ENCODE data around the gene SLC6A2.

SLC6A2 gene

DNA sequence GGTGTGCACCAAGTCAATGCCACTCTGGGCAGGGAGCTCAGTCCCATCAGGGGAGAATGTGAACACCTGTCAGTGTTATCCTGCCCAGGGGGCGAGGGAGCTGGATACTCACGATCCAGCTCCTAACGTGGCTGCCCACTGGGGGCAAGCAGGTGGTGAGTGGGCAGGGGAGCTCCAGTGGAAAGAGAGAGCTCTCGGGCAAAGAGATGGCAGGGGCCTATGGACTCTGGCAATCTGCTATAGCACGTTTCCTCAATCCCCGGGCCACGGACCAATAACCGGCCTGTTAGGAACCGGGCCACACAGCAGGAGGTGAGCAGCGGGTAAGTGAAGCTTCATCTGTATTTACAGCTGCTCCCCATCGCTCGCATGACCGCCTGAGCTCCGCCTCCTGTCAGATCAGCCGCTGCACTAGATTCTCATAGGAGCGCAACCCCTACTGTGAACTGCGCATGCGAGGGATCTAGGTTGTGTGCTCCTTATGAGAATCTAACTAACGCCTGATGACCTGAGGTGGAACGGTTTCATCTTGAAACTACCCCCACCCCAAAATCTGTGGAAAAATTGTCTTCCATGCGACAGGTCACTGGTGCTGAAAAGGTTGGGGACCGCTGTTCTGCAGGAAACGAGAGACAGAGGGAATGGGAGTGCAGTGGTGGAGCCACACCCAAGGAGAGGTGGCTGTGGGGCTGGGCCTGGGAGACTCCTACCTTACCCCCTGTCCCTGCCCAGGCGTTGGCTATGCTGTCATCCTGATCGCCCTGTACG is 15.6 kb downstream of the SLC6A2 start:
- DNase-seq (ENCODE audit: low read depth in 2 of 2): no peak

DNA sequence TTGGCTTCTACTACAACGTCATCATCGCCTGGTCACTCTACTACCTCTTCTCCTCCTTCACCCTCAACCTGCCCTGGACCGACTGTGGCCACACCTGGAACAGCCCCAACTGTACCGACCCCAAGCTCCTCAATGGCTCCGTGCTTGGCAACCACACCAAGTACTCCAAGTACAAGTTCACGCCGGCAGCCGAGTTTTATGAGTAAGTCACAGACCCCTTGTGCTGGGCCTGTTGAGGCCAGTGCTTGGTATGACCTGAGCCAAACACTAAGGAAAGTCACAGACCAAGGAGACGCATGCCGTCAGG is 16.1 kb downstream of the SLC6A2 start:
- no peak for DNase-seq (ENCODE audit: low read depth in 2 of 2)

- no peak for DNase-seq (ENCODE audit: low read depth in 2 of 2)
Measured at GRCh38 chr16:55672471-55672870, 16.7 kb downstream of the SLC6A2 start.

DNA sequence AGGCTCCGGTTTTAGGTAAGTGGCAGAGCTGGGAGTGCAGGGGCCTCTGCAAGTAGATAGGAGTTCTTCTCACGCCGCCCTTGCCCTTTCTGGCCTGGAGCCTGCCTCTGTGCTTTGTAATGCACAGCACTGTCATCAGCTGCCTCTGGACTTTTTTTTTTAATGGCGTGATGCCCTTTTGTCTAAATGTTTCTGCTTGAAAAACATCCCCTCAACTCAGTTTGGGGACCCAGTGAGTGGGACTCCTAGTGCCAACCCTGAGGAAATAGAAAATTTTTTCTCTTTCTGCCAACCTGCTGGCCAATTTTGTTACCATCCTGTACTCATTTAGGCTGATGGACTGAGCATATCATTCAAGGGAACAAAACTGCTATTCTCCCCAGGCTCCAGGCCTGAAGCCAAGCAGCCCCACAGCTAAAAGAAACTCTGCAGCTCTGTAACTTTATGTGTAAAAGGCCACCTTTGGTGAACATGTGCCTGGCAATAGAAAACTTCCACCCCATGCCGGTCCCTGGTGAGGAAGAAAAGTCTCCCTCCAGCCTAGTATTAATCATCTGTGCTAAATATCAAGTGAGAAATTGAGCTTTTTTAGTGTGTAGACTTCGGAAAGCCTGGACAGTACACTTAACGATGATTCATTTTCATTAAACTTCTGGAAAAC is 22.5 kb downstream of the SLC6A2 start:
- DNase-seq (ENCODE audit: low read depth in 2 of 2): no peak

- DNase-seq (ENCODE audit: low read depth in 2 of 2): no peak
Measured at GRCh38 chr16:55682086-55682485, 26.3 kb downstream of the SLC6A2 start.

DNA sequence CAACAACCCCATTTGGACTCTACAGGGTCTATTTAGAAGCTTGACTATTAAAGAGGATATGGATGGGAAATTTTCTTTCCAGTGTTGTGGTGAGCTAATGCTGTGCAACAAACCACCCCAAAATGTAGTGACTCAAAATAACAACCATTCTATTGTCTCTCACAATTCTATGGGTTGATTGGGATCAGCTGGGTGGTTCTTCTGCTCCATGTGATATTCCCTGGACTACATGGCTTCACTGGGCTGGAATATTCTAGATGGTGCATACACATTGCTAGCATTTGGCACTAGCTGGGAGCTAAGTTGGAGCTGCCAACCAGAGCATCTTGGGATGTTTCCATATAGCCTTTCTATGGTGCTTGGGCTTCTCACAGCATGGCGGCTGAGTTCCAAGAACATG is 30.2 kb downstream of the SLC6A2 start:
- no peak for DNase-seq (ENCODE audit: low read depth in 2 of 2)

DNA sequence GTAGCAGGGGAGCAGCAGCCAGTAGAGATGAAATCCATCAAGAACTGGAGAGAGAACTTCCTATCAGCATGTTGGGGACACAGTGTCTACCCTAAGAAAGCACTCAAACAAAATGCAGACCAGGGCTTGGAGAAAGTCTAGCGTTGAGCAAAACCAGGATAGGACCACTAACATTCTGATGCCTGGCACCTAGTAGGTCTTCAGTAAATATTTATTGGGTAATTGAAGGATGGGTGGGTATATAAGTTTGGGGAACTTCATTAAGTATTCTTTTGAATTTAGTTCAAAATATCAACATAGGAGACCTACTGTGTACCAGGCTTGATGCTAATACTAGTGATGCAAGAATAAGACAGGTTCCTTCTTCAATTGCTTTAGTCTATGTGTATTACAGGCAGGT is 30.9 kb downstream of the SLC6A2 start:
- DNase-seq (ENCODE audit: low read depth in 2 of 2): no peak

GRCh38 chr16:55687802-55688201 is 32.0 kb downstream of the SLC6A2 start:
- DNase-seq (ENCODE audit: low read depth in 2 of 2): no peak

DNA sequence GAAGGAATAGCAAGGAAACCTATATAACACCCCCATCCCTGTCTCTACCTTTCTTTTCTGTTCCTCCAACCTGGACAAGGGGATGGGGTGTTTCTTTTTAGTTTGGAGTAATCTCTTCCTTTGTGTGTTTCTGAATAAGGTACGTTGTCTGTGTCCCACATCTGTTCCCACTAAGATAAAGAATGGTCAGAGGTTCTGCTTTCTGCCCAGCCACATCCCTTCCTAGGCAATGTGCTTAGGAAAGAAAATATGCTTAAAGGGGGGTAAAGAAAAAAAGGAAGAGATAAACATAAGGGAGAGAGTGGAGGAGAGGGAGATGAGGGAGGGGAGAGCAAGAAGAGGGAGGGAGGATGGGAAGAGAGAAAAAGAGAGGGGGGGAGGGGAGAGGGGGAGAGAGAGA is 35.1 kb downstream of the SLC6A2 start:
- DNase-seq (ENCODE audit: low read depth in 2 of 2): no peak

- DNase-seq (ENCODE audit: low read depth in 2 of 2): no peak
Measured at GRCh38 chr16:55691771-55692170, 36.0 kb downstream of the SLC6A2 start.

DNA sequence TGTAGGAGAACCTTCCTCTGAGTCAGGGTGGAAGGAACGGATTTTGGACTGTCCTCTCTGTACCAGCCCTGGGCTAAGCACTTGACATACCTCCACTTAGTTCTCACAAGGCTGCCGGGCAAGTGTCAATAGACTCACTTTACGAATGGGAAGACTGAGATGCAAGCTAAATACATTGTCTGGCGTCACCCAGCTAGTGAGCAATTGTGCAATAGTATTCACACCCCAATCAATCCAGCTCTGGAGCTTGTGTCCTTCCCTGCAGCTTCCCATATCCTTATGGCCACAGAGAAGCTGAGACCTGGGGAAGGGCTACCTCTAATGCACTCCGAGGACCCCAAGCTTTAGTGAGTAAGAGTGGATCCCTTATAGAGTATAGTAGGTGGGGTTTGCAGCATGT is 39.8 kb downstream of the SLC6A2 start:
- DNase-seq (ENCODE audit: low read depth in 2 of 2): no peak

- no peak for DNase-seq (ENCODE audit: low read depth in 2 of 2)
Measured at GRCh38 chr16:55697867-55698266, 42.1 kb downstream of the SLC6A2 start.

GRCh38 chr16:55698331-55698730 is 42.5 kb downstream of the SLC6A2 start:
- DNase-seq (ENCODE audit: low read depth in 2 of 2): no peak

DNA sequence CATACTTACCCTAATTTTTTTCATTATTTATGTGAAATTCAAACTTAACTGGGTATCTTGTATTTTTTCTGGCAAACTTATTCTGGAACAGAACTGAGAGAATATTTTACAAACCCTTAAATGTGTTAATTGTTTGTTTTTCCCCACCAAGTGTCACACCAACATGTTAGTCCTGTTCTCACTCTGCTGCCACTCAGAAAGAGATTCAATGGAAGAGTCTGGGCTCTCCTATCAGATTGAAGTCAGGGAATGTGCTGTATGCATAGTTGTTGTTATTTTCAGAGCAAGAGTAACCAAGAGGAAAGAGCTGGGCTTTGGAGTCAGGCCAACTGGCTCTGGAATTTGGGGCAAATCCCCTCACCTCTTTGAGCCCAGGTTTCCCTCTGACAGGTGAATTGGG is 43.2 kb downstream of the SLC6A2 start:
- no peak for DNase-seq (ENCODE audit: low read depth in 2 of 2)

DNA sequence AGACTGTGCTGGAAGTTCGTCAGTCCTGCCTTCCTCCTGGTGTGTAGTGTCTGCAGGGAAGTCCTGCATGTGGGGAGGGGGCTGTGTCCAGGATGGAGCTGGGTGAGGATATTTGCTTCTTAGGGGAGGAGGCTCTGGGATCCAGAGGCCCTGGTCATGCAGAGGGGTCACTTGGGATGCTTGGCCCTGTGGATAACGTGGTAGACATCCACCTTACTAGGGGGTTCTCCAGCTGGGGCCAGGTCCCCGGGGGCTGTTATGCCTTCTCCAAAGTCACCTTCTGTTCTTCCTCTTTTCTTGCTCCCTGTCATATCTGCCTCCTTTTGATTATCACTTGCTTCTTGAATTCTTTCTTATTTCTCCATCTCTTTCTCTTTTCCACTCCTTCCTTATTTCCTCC is 43.8 kb downstream of the SLC6A2 start:
- no peak for DNase-seq (ENCODE audit: low read depth in 2 of 2)

DNA sequence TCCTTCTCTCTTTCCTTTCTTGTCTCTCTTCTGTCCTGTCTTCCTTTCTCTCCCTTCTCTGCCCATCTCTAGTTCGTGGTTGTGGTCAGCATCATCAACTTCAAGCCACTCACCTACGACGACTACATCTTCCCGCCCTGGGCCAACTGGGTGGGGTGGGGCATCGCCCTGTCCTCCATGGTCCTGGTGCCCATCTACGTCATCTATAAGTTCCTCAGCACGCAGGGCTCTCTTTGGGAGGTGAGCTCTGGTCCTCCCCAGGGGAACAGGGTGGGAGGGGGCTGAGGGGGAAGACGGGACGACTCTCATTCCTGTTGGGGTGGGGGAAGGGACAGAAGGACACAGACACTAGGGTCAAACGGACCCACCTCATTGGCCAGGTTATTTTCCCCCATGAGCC is 44.3 kb downstream of the SLC6A2 start:
- DNase-seq (ENCODE audit: low read depth in 2 of 2): no peak

- DNase-seq (ENCODE audit: low read depth in 2 of 2): no peak
Measured at GRCh38 chr16:55700961-55701360, 45.2 kb downstream of the SLC6A2 start.

DNA sequence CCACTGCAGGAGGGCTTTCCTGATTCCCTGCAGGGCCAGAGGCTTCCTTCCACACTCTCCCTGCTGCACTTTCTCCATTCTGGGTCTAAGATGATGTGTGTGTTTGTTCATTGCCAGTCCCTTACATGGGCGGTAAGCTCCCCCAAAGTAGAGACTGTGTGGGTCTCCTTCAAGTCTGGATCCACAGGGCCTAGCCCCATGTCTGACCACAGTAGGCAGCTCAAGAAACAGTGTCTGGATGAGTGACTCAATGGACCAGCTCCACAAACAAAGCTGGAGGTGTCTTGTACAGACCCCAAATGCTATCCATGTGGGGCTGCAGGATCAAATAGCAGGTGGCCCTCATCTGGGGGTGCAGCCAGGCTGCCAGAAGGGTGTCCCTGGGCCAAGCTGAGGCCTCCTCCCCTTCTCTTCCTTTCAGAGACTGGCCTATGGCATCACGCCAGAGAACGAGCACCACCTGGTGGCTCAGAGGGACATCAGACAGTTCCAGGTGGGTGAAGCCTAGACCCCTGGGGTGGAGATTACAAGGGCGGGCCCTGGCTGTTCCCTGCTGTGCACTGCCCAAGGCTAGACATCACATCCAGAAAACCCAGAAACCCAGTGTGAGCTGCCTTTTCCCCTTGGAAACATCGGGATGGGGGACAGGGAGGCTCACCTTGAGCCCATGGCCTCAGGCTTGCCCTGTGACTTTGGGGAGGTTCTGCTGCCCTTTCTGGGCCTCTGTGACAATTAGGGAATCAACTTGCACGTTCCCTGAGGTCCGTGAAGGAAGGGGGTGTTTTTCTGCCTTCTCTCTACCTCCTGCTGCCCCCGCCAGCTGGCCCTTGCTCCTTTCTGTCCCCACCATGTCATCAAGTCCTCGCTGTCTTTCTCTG is 45.9 kb downstream of the SLC6A2 start:
- peak; percentile 15 to 19 for DNase-seq (ENCODE audit: low read depth in 2 of 2)

DNA sequence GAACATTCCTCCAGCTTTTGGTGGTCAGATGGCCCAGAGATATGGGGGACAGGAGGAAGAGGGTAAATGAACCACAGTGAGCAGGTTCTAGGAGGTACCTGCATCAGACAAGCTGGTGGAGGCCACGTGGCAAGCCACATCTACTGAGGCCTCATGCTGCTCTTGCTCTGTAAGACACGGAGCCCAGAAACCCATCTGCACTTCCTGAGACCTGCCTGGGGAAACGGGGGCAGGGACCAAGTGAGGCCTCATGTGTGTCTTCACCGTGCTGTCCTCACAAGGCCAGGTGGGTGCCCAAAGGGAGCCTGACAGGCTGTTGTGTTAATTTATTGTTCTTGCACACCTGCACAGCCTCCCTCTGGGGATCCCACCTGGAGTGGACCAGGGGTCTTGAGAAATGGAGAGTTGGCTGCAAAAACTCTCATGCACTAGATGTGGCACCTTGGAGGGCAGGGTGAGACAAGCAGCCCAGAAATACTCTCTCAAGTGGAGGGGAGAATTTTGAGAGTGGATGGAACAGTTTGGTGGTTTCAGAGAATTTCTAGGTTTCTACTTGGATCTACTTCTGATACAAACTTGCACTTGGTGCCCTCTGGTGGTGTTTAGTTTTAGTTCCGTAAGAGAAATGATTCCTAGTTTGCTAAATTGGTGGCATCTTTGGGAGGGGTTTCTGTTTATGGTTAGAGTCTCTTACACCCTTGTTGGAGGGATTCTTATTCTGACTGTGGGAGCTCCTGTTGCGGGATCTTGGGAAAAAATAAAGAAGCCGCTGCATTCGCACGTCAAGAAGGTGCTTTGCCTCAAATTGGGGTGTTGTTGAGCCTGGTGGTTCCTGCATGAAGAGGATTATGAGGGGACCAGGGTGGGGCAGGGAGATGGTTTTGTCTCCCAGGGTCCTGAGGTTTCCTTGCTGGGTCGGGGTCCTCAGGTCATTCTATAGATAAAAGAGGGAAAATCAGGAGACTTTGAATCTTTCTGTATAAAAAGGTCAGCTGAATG is 47.5 kb downstream of the SLC6A2 start:
- no peak for DNase-seq (ENCODE audit: low read depth in 2 of 2)

DNA sequence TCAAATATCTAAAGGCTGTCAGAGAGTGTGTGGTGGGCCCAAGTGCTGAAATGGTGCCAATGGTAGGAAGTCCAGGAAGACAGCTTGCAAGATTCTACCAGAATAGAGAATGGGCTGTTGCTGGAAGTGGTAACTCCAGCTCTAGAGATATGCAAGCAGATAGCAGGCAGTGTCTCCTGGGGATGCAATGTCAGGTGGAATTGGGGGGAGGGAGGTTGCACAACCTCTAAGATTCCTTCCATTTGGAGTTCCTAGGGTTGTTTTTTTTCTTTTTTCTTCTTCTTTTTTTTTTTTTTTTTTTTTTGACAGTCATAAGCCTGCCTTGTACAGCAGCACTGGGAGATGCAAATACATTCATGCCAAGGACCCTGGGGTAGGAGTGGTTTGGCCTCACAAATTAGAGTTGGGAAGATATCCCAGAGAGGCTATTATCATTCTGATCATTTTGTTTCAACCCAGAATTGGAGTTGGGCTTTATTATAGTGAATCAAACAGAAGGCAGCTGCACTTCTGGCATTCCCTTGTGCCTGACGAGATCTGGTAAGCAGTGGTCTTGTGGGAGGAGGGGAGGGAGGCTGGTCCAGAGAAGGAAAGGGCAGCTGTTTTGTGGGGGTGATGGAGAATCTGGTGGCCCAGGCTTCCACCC is 51.1 kb downstream of the SLC6A2 start:
- no peak for DNase-seq (ENCODE audit: low read depth in 2 of 2)

DNA sequence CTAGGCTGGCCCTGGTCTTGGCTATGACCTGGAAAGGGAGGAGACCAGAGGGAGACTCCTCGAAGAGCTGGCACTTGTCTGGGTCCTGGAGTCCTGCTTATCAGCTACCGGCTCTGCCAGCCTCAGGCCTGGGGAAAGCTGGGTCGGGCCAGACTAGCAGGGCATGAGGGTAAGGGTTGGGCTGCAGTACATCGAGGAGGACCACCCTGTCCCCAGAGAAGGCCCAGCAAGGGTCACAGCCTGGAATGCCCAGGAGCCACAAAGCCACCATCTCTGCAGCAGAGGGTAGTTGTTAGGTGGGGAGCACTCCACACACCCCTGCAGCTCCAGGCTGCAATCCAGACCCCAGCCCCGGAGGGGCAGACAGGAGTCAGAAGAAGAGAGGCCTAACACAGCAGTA is 54.0 kb downstream of the SLC6A2 start:
- no peak for DNase-seq (ENCODE audit: low read depth in 2 of 2)
